HepG2 (cell line): ENCODE measurements around the gene ETV6. TPM values are rescaled to one million over a fixed set of nuclear protein-coding genes. Genes with fewer than 3 reads are reported as not detected.

Experiments
- ATAC-seq: fragments of 200-7000 bp; cut with Tn5 transposase; 3 replicates; pipeline ENCODE4 v1.9.1; 2020; ENCODE audit warnings: mild to moderate bottlenecking, moderate library complexity
- BruUV-seq: library from RNA; stranded (reverse); fragments of 400-500 nt; replicated peaks from 2 replicates; lab custom pipeline; 2021; lab: Mats Ljungman, UMichigan
- CTCF ChIA-PET: fragments of 300-600 bp; formaldehyde crosslinking; extraction: SDS; loops from one replicate; lab custom pipeline; 2021; ENCODE audit warnings: low total read pairs, inconsistent platforms, low intra/inter-chr PET ratio; lab: Yijun Ruan, JAX
- POLR2A ChIA-PET: fragments of 350-600 bp; sonication (Branson Sonifier 250); formaldehyde crosslinking; loops from one replicate; lab custom pipeline; 2020; ENCODE audit warnings: antibody characterized with exemption, inconsistent platforms; lab: Yijun Ruan, JAX
- DNase-seq: peaks from one replicate; pipeline ENCODE4 v3.0.0-alpha.2; 2015; ENCODE audit warnings: low spot score
- FAIRE-seq: peaks from 3 replicates; lab custom pipeline; 2011; peaks lifted over from hg19 to GRCh38; lab: Jason Lieb, UNC
- H2AFZ ChIP-seq: one replicate; pipeline ENCODE4 v1.6.1; 2011; ENCODE audit warnings: low read length, inconsistent platforms
- H3K27ac ChIP-seq: fragments of 300-600 bp; 3 replicates; pipeline ENCODE4 v1.8.0; 2011; ENCODE audit warnings: mixed run types, mild to moderate bottlenecking, mixed read lengths, low read length, inconsistent platforms; ENCODE audit not compliant: insufficient read depth; ENCODE audit errors: extremely low read length
- H3K27me3 ChIP-seq, 2 experiments: fragments of 200-600 bp in 1 of 2; 2 replicates in 1 of 2; 3 replicates in 1 of 2; pipeline versions ENCODE4 v1.6.0 to v1.8.0; 2011; ENCODE audit warnings: low read length in 2 of 2, mild to moderate bottlenecking in 2 of 2, moderate library complexity in 2 of 2, inconsistent platforms in 1 of 2; ENCODE audit not compliant: insufficient read depth in 2 of 2, control insufficient read depth in 1 of 2
- H3K36me3 ChIP-seq, 2 experiments: fragments of 200-600 bp in 1 of 2; replicated peaks in 1 of 2; 2 replicates in 1 of 2; 3 replicates in 1 of 2; pipeline versions ENCODE4 v1.5.1 to v1.8.0; 2011; ENCODE audit warnings: low read length in 2 of 2, inconsistent platforms in 1 of 2; ENCODE audit not compliant: insufficient read depth in 2 of 2, control insufficient read depth in 1 of 2
- H3K4me1 ChIP-seq: 2 replicates; pipeline ENCODE4 v1.5.1; 2012; ENCODE audit warnings: low read length, inconsistent platforms; ENCODE audit not compliant: insufficient read depth
- H3K4me2 ChIP-seq: 2 replicates; pipeline ENCODE4 v1.6.0; 2011; ENCODE audit warnings: low read depth, low read length, inconsistent platforms
- H3K4me3 ChIP-seq, 3 experiments: fragments of 200-600 bp in 1 of 3; sonication (generic), shearing (Covaris generic) in 1 of 3; replicated peaks in 1 of 3; 2 replicates each; pipeline ENCODE4 v1.5.1; 2011 to 2016; ENCODE audit warnings: low read length in 3 of 3, inconsistent platforms in 2 of 3, low read depth in 2 of 3, mild to moderate bottlenecking in 2 of 3, control low read depth in 1 of 3, mixed read lengths in 1 of 3; ENCODE audit not compliant: insufficient read depth in 1 of 3
- H3K79me2 ChIP-seq: one replicate; pipeline ENCODE4 v1.6.1; 2011; ENCODE audit warnings: low read length, inconsistent platforms; ENCODE audit not compliant: insufficient read depth
- H3K9ac ChIP-seq: 2 replicates; pipeline ENCODE4 v1.6.0; 2011; ENCODE audit warnings: mild to moderate bottlenecking, low read depth, low read length, inconsistent platforms; ENCODE audit not compliant: insufficient read depth
- H3K9me3 ChIP-seq: 2 replicates; pipeline ENCODE4 v1.5.1; 2012; ENCODE audit warnings: mild to moderate bottlenecking, low read length
- H4K20me1 ChIP-seq: 2 replicates; pipeline ENCODE4 v1.6.0; 2011; ENCODE audit warnings: inconsistent platforms, mild to moderate bottlenecking, low read length, moderate library complexity; ENCODE audit not compliant: insufficient read depth
- CHD2 ChIP-seq: IDR thresholded peaks from 2 replicates; pipeline ENCODE4 v1.6.1; 2011; ENCODE audit warnings: low read depth, low read length, improper control_type of control experiment
- MTA1 ChIP-seq: sonication (generic); formaldehyde crosslinking; IDR thresholded peaks from 2 replicates; pipeline ENCODE4 v1.4.0; 2020; ENCODE audit warnings: missing genetic modification reagents, mild to moderate bottlenecking, borderline replicate concordance
- RFX5 ChIP-seq: IDR thresholded peaks from 2 replicates; pipeline ENCODE4 v1.6.1; 2011; ENCODE audit warnings: low read depth, low read length, improper control_type of control experiment
- THYN1 ChIP-seq: sonication (generic); formaldehyde crosslinking; IDR thresholded peaks from 2 replicates; pipeline ENCODE4 v1.8.1; 2023; ENCODE audit warnings: low read depth, mild to moderate bottlenecking, moderate library complexity, missing genetic modification reagents, borderline replicate concordance
- ZNF367 ChIP-seq: sonication (generic); formaldehyde crosslinking; IDR thresholded peaks from 2 replicates; pipeline ENCODE4 v1.4.0; 2020; ENCODE audit warnings: missing genetic modification reagents, borderline replicate concordance
- ZNF383 ChIP-seq: sonication (generic); formaldehyde crosslinking; IDR thresholded peaks from 2 replicates; pipeline ENCODE4 v1.4.0; 2020; ENCODE audit warnings: missing genetic modification reagents, mild to moderate bottlenecking, borderline replicate concordance
- ZNF496 ChIP-seq: sonication (generic); formaldehyde crosslinking; IDR thresholded peaks from 2 replicates; pipeline ENCODE4 v1.8.1; 2023; ENCODE audit warnings: mild to moderate bottlenecking, moderate library complexity, missing genetic modification reagents; ENCODE audit not compliant: insufficient replicate concordance
- ZNF709 ChIP-seq: sonication (generic); formaldehyde crosslinking; IDR thresholded peaks from 2 replicates; pipeline ENCODE4 v1.5.0; 2020; ENCODE audit warnings: mild to moderate bottlenecking, missing genetic modification reagents
- WGBS: methylation state at CpG from one replicate; pipeline ENCODE4 v1.1.6; 2017; ENCODE audit warnings: low lambda C conversion rate; 5-methylcytosine and 5-hydroxymethylcytosine counted together
- in situ Hi-C: cut with HindIII; loops from 2 replicates; pipeline ENCODE4 v1.10.0; 2017; ENCODE audit warnings: low pct_unique_long_range_greater_than_20kb; ENCODE audit not compliant: extremely low pct_ligation_motif_present
- intact Hi-C: fragments of 100-400 bp; cut with micrococcal nuclease; formaldehyde crosslinking; loops from one replicate; pipeline ENCODE4 v1.10.0; 2022; ENCODE audit not compliant: unreplicated experiment
- polyA plus RNA-seq, 8 experiments: library from polyadenylated mRNA; depleted of rRNA in 3 of 8; stranded (reverse) in 7 of 8; unstranded in 1 of 8; fragments of >200 nt; fragmentation: Illumina TruSeq in 4 of 8; extraction: Trizol in 4 of 8; gene quantifications; 2 replicates each; pipeline versions ENCODE4 v1.2.1 to v1.2.3, GENCODE V29; 2011 to 2016; ENCODE audit warnings: low read depth in 4 of 8, missing spikeins in 1 of 8, mixed read lengths in 1 of 8; ENCODE audit not compliant: insufficient read depth in 1 of 8
- total RNA-seq, 5 experiments: library from RNA; depleted of rRNA; stranded (reverse); fragments of >200 nt; fragmentation: Illumina TruSeq; extraction: Trizol; gene quantifications; 2 replicates each; pipeline ENCODE4 v1.2.3, GENCODE V29; 2016; ENCODE audit warnings: low read depth in 1 of 5
- TF ChIP-seq, protein P1 (sequence below): sonication (generic); formaldehyde crosslinking; IDR thresholded peaks from 2 replicates; pipeline ENCODE4 v1.5.1; 2020; ENCODE audit warnings: mild to moderate bottlenecking, missing genetic modification reagents, moderate library complexity

ETV6 gene
- total and polyA plus RNA-seq, 2 of the 13 experiments (the other 11 are each of a cell fraction or from before 2014, with no cell fraction given) = 2.2 to 3.0 TPM

DNA sequence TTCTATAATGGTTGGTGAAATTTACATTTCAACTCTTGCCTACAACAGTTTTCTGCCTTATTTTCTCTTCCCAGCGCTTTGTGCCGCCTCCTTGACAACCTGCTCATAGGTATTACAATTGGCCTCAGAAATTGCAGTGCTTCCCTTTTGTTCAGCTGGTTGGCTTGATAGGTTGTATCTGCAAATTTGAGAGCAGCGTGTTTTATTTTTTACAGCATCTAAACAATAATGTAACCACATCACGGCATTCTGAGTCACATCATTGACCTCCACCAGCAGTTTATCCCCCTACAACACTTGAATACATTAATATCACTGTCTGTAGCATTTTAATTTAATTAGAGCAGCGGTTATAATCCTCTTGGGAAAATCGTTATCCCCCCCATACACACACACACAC lies 99.4 kb downstream of the ETV6 start:
- BruUV-seq = no TSS peak
- in situ Hi-C loops = no loop called here
- TF ChIP-seq, protein P1, sequence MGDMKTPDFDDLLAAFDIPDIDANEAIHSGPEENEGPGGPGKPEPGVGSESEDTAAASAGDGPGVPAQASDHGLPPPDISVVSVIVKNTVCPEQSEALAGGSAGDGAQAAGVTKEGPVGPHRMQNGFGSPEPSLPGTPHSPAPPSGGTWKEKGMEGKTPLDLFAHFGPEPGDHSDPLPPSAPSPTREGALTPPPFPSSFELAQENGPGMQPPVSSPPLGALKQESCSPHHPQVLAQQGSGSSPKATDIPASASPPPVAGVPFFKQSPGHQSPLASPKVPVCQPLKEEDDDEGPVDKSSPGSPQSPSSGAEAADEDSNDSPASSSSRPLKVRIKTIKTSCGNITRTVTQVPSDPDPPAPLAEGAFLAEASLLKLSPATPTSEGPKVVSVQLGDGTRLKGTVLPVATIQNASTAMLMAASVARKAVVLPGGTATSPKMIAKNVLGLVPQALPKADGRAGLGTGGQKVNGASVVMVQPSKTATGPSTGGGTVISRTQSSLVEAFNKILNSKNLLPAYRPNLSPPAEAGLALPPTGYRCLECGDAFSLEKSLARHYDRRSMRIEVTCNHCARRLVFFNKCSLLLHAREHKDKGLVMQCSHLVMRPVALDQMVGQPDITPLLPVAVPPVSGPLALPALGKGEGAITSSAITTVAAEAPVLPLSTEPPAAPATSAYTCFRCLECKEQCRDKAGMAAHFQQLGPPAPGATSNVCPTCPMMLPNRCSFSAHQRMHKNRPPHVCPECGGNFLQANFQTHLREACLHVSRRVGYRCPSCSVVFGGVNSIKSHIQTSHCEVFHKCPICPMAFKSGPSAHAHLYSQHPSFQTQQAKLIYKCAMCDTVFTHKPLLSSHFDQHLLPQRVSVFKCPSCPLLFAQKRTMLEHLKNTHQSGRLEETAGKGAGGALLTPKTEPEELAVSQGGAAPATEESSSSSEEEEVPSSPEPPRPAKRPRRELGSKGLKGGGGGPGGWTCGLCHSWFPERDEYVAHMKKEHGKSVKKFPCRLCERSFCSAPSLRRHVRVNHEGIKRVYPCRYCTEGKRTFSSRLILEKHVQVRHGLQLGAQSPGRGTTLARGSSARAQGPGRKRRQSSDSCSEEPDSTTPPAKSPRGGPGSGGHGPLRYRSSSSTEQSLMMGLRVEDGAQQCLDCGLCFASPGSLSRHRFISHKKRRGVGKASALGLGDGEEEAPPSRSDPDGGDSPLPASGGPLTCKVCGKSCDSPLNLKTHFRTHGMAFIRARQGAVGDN (CRISPR knock-in tag) = no peak
- TF ChIP-seq ZNF367 (CRISPR knock-in tag) (no peak), CHD2 (no peak), ZNF383 (CRISPR knock-in tag) (no peak), ZNF709 (CRISPR knock-in tag) (no peak), ZNF496 (no peak), RFX5 (no peak), THYN1 (CRISPR knock-in tag) (no peak), MTA1 (CRISPR knock-in tag) (no peak)
- WGBS = 97% methylated on average over 6 of the region's 6 CpGs
- H3K9me3 ChIP-seq = no peaks in the 10 kb centered on the region
- DNase-seq = no peak
- H3K4me2 ChIP-seq = no peak overlapping the region
- FAIRE-seq = no peak
- no peaks in the 10 kb centered on the region for H4K20me1 ChIP-seq
- H3K4me1 ChIP-seq = no peaks in the 10 kb centered on the region
- intact Hi-C loops = no loop called here
- no peaks in the 10 kb centered on the region for H3K79me2 ChIP-seq
- no peak overlapping the region for H3K4me3 ChIP-seq
- no peak overlapping the region for H2AFZ ChIP-seq
- POLR2A ChIA-PET = no interaction called here
- CTCF ChIA-PET = no interaction called here
- no peak overlapping the region for H3K9ac ChIP-seq
- H3K27ac ChIP-seq = no peak overlapping the region
- H3K27me3 ChIP-seq = no peaks in the 10 kb centered on the region
- no peak for ATAC-seq
- H3K36me3 ChIP-seq = no peaks in the 10 kb centered on the region; a peak in 1 of 5 replicates
